Chondrocyte (in vitro differentiated cells): ENCODE results near the gene ENG. TPM values are rescaled to one million over a fixed set of nuclear protein-coding genes. Genes with fewer than 3 reads are reported as not detected.
A peak's percentile ranks its signal among the peaks of the same experiment; 100 is the strongest.

Experiments used
- DNase-seq: peaks from one replicate; pipeline ENCODE4 v3.0.0; 2021; ENCODE audit warnings: mixed read lengths, low spot score
- H3K27ac Mint-ChIP-seq: one replicate; pipeline ENCODE4 v1.8.0; 2021; ENCODE audit warnings: mild to moderate bottlenecking, moderate library complexity, mixed read lengths; ENCODE audit not compliant: unreplicated experiment
- H3K27me3 Mint-ChIP-seq: 2 replicates; pipeline ENCODE4 v1.8.0; 2021; ENCODE audit warnings: low read depth, mixed read lengths
- H3K36me3 Mint-ChIP-seq: 2 replicates; pipeline ENCODE4 v1.8.0; 2021; ENCODE audit warnings: low read depth, mixed read lengths
- H3K4me1 Mint-ChIP-seq: 2 replicates; pipeline ENCODE4 v1.8.0; 2021; ENCODE audit warnings: low read depth, mild to moderate bottlenecking, mixed read lengths
- H3K4me3 Mint-ChIP-seq: one replicate; pipeline ENCODE4 v1.8.0; 2021; ENCODE audit warnings: mild to moderate bottlenecking, moderate library complexity, mixed read lengths; ENCODE audit not compliant: unreplicated experiment
- H3K9me3 Mint-ChIP-seq: 2 replicates; pipeline ENCODE4 v1.8.0; 2021; ENCODE audit warnings: low read depth, mixed read lengths
- total RNA-seq: library from RNA; stranded (reverse); gene quantifications from 3 replicates; pipeline ENCODE4 v1.2.1, GENCODE V29; 2021
- TF ChIP-seq, protein P1 (sequence below): fragments of 200-600 bp; sonication (generic); IDR thresholded peaks from 2 replicates; pipeline ENCODE4 v1.5.0; 2021; ENCODE audit warnings: antibody characterized with exemption, mild to moderate bottlenecking, moderate library complexity

The ENG gene
- total RNA-seq, 1 donor from 2014 or later, result 81.3 TPM

DNA sequence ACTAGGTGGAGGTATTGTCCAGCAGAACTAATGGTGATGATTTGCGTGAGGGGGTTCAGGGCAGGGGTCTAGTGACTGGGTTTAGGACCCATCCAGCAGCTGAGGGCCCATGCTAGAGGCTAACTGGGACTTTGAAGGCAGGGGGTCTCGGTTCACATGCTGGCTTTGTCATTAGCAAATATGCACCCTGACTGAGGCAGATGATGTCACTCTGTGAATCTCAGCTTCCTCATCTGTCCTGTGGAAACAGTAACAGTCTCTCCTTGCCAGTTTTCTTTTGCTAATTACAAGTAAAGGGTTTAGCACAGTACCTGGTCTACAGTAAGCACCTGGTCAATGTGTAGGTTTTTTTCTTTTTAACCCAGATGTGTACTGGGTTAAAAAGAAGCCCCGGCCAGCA is 81.2 kb downstream of the ENG start:
- no peak overlapping the region for H3K27ac Mint-ChIP-seq
- no peaks in the 10 kb centered on the region for H3K36me3 Mint-ChIP-seq

DNA sequence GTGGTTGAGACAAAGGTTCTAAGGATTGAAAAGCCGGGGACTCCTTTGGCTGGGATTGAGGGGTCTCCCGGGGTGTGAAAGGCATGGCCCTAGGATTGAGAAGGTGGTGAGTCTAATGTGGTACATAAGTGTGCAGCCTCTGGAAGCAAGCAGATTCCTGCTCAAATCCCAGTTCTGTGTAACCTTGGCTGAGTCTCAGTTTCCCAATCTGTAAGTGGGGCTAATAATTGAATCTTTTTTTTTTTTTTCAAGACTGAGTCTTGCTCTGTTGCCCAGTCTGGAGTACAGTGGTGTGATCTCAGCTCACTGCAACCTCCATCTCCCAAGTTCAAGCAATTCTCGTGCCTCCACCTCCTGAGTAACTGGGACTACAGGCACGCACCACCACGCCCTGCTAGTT is 81.9 kb downstream of the ENG start:
- H3K9me3 Mint-ChIP-seq, result no peaks in the 10 kb centered on the region
- no peaks in the 10 kb centered on the region for H3K36me3 Mint-ChIP-seq
- TF ChIP-seq, protein P1, sequence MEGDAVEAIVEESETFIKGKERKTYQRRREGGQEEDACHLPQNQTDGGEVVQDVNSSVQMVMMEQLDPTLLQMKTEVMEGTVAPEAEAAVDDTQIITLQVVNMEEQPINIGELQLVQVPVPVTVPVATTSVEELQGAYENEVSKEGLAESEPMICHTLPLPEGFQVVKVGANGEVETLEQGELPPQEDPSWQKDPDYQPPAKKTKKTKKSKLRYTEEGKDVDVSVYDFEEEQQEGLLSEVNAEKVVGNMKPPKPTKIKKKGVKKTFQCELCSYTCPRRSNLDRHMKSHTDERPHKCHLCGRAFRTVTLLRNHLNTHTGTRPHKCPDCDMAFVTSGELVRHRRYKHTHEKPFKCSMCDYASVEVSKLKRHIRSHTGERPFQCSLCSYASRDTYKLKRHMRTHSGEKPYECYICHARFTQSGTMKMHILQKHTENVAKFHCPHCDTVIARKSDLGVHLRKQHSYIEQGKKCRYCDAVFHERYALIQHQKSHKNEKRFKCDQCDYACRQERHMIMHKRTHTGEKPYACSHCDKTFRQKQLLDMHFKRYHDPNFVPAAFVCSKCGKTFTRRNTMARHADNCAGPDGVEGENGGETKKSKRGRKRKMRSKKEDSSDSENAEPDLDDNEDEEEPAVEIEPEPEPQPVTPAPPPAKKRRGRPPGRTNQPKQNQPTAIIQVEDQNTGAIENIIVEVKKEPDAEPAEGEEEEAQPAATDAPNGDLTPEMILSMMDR, result no peak

More for the DNA sequence above, 81.2 kb downstream of the ENG start:
- Mint-ChIP-seq H3K9me3 (no peaks in the 10 kb centered on the region), H3K4me3 (no peak overlapping the region), H3K27me3 (no peaks in the 10 kb centered on the region), H3K4me1 (peaks cover 36% of the 10 kb centered on the region)
- TF ChIP-seq, protein P1, result no peak
- DNase-seq, result no peak

DNA sequence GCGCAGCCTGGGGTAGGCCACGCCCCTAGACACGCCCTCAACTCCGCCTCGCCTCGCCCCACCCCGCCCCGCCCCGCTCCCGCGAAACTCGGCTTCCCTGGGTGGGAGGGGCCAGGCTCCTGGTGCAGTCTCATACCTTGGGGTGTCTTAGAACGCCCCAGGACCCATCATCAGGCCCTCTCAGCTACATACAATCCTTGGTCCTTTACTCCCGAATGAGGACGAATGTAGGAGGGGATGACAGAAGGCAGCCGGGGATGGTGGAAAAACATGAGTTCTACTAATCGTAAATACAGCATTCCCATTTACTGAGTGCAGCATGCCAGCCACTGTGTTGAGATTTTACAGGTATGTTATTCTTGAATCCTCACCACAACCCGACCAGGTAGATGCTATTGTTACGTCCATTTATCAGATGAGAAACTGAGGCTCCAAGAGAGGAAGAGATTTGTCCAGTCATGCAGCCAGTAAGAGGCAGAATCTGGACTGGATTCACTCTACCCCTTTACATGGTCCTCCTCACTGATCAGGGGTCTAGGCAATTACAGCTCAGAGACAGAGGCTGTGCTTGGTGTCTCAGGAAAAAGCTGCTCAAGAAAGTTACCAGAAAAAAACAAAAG is 82.8 kb downstream of the ENG start:
- no peaks in the 10 kb centered on the region for H3K27me3 Mint-ChIP-seq
- H3K27ac Mint-ChIP-seq, result peak overlapping the region; percentile 92
- H3K36me3 Mint-ChIP-seq, result no peaks in the 10 kb centered on the region
- H3K4me3 Mint-ChIP-seq, result peak overlapping the region; percentile 89
- H3K9me3 Mint-ChIP-seq, result no peaks in the 10 kb centered on the region
- H3K4me1 Mint-ChIP-seq, result peaks cover 46% of the 10 kb centered on the region
- TF ChIP-seq, protein P1, result no peak
- DNase-seq, result no peak

More for the DNA sequence above, 81.9 kb downstream of the ENG start:
- Mint-ChIP-seq H3K27ac (no peak overlapping the region), H3K27me3 (no peaks in the 10 kb centered on the region), H3K4me1 (peaks cover 40% of the 10 kb centered on the region), H3K4me3 (no peak overlapping the region)
- DNase-seq, result no peak

DNA sequence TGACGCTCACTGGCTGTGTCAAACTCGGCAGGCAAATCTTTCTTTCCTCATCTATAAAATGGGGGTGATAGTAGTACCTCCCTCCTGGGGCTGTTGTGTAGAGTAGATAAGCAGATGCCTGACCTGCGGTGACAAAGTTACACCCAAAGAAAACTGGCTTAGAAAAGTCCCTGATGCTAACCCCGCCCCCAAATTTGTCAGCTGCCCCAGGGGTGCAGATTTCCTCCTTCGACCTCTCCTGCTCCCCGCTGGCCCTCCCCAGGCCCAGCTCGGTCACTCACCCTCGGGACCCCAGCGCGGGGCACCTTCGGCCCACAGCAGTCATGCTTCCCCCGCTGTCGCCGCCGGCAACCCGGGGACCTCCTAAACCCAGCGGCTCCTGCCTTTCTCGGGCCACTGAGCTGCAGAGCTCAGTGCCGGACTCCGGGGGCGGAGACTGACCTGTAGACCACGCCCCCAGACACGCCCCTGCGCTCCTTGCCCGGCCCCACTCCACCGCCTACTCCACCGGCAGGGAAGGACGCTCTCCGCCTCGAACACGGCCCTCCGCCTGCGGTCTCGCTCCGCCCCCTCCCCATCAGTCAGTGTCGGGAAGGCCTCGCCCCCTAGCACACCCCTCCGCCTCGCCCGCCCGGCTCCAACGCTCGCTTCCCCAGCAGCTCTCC is 83.4 kb downstream of the ENG start:
- Mint-ChIP-seq H3K27me3 (no peaks in the 10 kb centered on the region), H3K36me3 (peaks cover 3% of the 10 kb centered on the region), H3K4me1 (peaks cover 51% of the 10 kb centered on the region), H3K27ac (peak overlapping the region; percentile 92), H3K9me3 (no peaks in the 10 kb centered on the region), H3K4me3 (peak overlapping the region; percentile 89)
- peak; percentile 100 for DNase-seq
- TF ChIP-seq, protein P1, result no peak

DNA sequence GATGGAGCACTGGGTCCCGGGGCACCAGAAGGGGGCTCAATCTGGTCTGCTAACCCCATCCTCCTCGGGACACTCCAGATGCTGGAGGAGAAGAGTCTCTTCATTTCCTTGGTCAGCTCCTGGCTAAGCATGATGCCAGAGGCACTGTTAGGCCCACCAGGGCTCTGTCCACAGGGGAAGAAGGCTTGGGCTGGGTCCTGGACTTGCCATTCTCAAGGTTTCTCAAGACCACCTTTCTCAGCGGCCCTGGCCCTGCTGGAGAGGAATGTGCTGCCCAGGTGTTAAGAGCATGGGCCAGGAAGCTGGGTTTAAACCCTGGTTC is 83.9 kb downstream of the ENG start:
- TF ChIP-seq, protein P1, result no peak
- peaks cover 53% of the 10 kb centered on the region for H3K4me1 Mint-ChIP-seq
- H3K27ac Mint-ChIP-seq, result peak overlapping the region; percentile 92
- H3K27me3 Mint-ChIP-seq, result no peaks in the 10 kb centered on the region
- H3K4me3 Mint-ChIP-seq, result peak overlapping the region; percentile 89
- no peak for DNase-seq
- H3K36me3 Mint-ChIP-seq, result peaks cover 3% of the 10 kb centered on the region
- H3K9me3 Mint-ChIP-seq, result no peaks in the 10 kb centered on the region
